HFF-Myc (cell line): ENCODE measurements around the gene BARD1.
"Not testable (repeated sequence)": the region's sequence is repeated elsewhere in the genome, so short reads cannot be mapped to it uniquely, and the experiment has no call there.

Experiments used
- DNase-seq: peaks from one replicate; pipeline ENCODE4 v3.0.0-alpha.2; 2011; ENCODE audit warnings: low read depth; ENCODE audit errors: extremely low read depth
- H3K4me3 ChIP-seq: replicated peaks from 2 replicates; pipeline ENCODE4 v1.5.1; 2011; ENCODE audit warnings: low read depth, mild to moderate bottlenecking, control low read depth, low read length
- TF ChIP-seq, protein P1 (sequence below): IDR thresholded peaks from 2 replicates; pipeline ENCODE4 v1.5.1; 2012; ENCODE audit warnings: mild to moderate bottlenecking, low read depth, low read length, control low read depth; ENCODE audit errors: missing control alignments

The BARD1 gene

GRCh38 chr2:214742119-214742518 is 67.4 kb downstream of the BARD1 start:
- TF ChIP-seq, protein P1, sequence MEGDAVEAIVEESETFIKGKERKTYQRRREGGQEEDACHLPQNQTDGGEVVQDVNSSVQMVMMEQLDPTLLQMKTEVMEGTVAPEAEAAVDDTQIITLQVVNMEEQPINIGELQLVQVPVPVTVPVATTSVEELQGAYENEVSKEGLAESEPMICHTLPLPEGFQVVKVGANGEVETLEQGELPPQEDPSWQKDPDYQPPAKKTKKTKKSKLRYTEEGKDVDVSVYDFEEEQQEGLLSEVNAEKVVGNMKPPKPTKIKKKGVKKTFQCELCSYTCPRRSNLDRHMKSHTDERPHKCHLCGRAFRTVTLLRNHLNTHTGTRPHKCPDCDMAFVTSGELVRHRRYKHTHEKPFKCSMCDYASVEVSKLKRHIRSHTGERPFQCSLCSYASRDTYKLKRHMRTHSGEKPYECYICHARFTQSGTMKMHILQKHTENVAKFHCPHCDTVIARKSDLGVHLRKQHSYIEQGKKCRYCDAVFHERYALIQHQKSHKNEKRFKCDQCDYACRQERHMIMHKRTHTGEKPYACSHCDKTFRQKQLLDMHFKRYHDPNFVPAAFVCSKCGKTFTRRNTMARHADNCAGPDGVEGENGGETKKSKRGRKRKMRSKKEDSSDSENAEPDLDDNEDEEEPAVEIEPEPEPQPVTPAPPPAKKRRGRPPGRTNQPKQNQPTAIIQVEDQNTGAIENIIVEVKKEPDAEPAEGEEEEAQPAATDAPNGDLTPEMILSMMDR, result no peak
- H3K4me3 ChIP-seq, result no peak overlapping the region
- no peak for DNase-seq

GRCh38 chr2:214740867-214741395 is 68.6 kb downstream of the BARD1 start:
- no peak overlapping the region for H3K4me3 ChIP-seq
- DNase-seq, result no peak
- TF ChIP-seq, protein P1, result no peak

- TF ChIP-seq, protein P1, result no peak
- H3K4me3 ChIP-seq, result no peak overlapping the region
- DNase-seq, result no peak
Observed at GRCh38 chr2:214737188-214737587, 72.3 kb downstream of the BARD1 start.

DNA sequence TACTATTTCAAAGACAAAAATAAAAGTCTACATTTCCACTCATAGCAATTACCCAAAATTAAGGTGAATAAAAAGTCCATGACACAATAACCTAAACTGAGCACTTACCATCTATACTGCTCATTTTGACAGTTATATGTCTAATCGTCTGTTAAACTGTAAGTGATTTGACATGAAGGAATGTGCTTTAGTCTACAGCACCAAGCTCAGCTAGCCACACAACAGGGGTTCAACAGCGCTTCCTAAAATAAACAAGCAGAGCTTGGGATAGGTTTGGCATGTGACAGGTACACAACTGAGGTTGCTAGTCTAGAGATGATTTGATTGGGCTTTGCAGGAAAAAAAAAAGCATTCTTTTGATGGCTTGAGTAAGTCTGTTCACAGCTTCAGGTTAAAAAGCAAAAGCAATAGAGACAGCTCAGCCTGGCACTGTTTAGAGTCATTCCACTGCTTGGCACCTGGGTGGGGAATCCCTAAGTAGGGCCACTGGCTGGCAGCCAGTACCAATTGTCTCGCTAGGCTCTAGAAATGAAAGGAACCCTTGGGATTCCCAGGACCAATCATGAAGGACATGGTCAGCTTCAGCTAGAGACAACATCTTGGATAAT is 78.6 kb downstream of the BARD1 start:
- H3K4me3 ChIP-seq, result no peak overlapping the region
- TF ChIP-seq, protein P1, result no peak
- DNase-seq, result no peak

DNA sequence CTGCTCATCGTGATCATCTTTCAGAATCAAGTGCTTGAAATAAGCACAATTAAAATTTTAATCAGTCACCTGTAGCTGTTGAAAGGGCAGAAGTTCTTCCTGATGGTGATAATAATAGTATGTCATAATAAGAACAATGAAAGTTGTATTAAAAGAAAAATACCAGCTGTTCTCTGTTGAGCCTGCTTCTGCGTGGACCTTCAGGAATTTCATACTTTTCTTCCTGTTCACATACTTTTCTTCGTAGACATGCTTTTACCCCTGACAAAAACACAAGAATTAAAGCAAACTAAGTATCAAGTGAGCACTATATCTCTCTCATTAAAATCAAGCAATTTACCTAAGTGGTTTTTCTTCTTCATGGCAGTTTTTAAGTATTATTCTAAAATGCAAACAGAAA is 79.2 kb downstream of the BARD1 start:
- DNase-seq, result no peak
- TF ChIP-seq, protein P1, result no peak
- H3K4me3 ChIP-seq, result no peak overlapping the region

- DNase-seq, result no peak
- TF ChIP-seq, protein P1, result no peak
- H3K4me3 ChIP-seq, result no peak overlapping the region
Observed at GRCh38 chr2:214724741-214725140, 84.7 kb downstream of the BARD1 start.

GRCh38 chr2:214717837-214718236 is 91.6 kb downstream of the BARD1 start:
- DNase-seq, H3K4me3 ChIP-seq: not testable (repeated sequence)
